ENCODE measurements around the gene TGFBR3. TPM values are rescaled to one million over a fixed set of nuclear protein-coding genes. Genes with fewer than 3 reads are reported as not detected.

The TGFBR3 gene
- total and polyA plus RNA-seq, 2 of the 13 experiments (the other 11 are each of a cell fraction or from before 2014, with no cell fraction given), result 76.5 to 195 TPM

- H3K4me1 ChIP-seq (ENCODE audit: insufficient read depth, low read length), result no peaks in the 10 kb centered on the region
- ChIA-PET CTCF (ENCODE audit: low intra/inter-chr PET ratio, low total read pairs) (no interaction called here), POLR2A (no interaction called here)
- no peaks in the 10 kb centered on the region for H4K20me1 ChIP-seq (ENCODE audit: insufficient read depth, low read length)
- H3K4me2 ChIP-seq (ENCODE audit: low read depth, low read length), result no peak overlapping the region
- H3K4me3 ChIP-seq (replicated peaks in 1 of 3; ENCODE audit: insufficient read depth in 1 of 3, low read depth in 2 of 3, low read length in 3 of 3), result no peak overlapping the region
- DNase-seq (ENCODE audit: low spot score) (no peak), ATAC-seq (no peak), FAIRE-seq (no peak)
- no TSS peak for BruUV-seq (replicated peaks)
- H3K9ac ChIP-seq (ENCODE audit: insufficient read depth, low read depth, low read length), result no peak overlapping the region
- intact Hi-C loops (cut with micrococcal nuclease; ENCODE audit: unreplicated experiment), result no loop called here
- H3K9me3 ChIP-seq (ENCODE audit: low read length), result no peaks in the 10 kb centered on the region
- no peaks in the 10 kb centered on the region for H3K27me3 ChIP-seq (ENCODE audit: control insufficient read depth in 1 of 2, insufficient read depth in 2 of 2, low read length in 2 of 2)
- peaks cover 44 to 97% of the 10 kb centered on the region in 2 experiments for H3K36me3 ChIP-seq (replicated peaks in 1 of 2; ENCODE audit: control insufficient read depth in 1 of 2, insufficient read depth in 2 of 2, low read length in 2 of 2)
- 96% methylated on average over 5 of the region's 5 CpGs for WGBS (ENCODE audit: low lambda C conversion rate)
- no peak overlapping the region for H3K27ac ChIP-seq (ENCODE audit: extremely low read length, insufficient read depth, low read length)
- TF ChIP-seq ZSCAN9 (CRISPR knock-in tag; IDR thresholded peaks at IDR 0.05; ENCODE audit: borderline replicate concordance) (no peak), EED (CRISPR knock-in tag; IDR thresholded peaks at IDR 0.05) (no peak), FOXO1 (CRISPR knock-in tag; IDR thresholded peaks at IDR 0.05) (no peak), TBX2 (CRISPR knock-in tag; IDR thresholded peaks at IDR 0.05; ENCODE audit: borderline replicate concordance) (no peak), RBM22 (optimal IDR thresholded peaks at IDR 0.05; ENCODE audit: low read length) (peak; percentile 59)
- H2AFZ ChIP-seq (ENCODE audit: low read length), result no peak overlapping the region
- H3K79me2 ChIP-seq (ENCODE audit: insufficient read depth, low read length), result no peaks in the 10 kb centered on the region
- in situ Hi-C loops (cut with HindIII; ENCODE audit: extremely low pct_ligation_motif_present, low pct_unique_long_range_greater_than_20kb), result no loop called here
Measured at GRCh38 chr1:91708691-91709090, 177.3 kb downstream of the TGFBR3 start.

GRCh38 chr1:91707890-91708218 lies 178.1 kb downstream of the TGFBR3 start:
- H3K27ac ChIP-seq (ENCODE audit: extremely low read length, insufficient read depth, low read length), result no peak overlapping the region
- H3K27me3 ChIP-seq (ENCODE audit: control insufficient read depth in 1 of 2, insufficient read depth in 2 of 2, low read length in 2 of 2), result no peaks in the 10 kb centered on the region
- no TSS peak for BruUV-seq (replicated peaks)
- no peak for DNase-seq (ENCODE audit: low spot score)
- no peak overlapping the region for H3K4me3 ChIP-seq (replicated peaks in 1 of 3; ENCODE audit: insufficient read depth in 1 of 3, low read depth in 2 of 3, low read length in 3 of 3)
- H3K79me2 ChIP-seq (ENCODE audit: insufficient read depth, low read length), result no peaks in the 10 kb centered on the region
- intact Hi-C loops (cut with micrococcal nuclease; ENCODE audit: unreplicated experiment), result no loop called here
- ChIA-PET CTCF (ENCODE audit: low intra/inter-chr PET ratio, low total read pairs) (no interaction called here), POLR2A (no interaction called here)
- H3K9me3 ChIP-seq (ENCODE audit: low read length), result no peaks in the 10 kb centered on the region
- no peak overlapping the region for H2AFZ ChIP-seq (ENCODE audit: low read length)
- H4K20me1 ChIP-seq (ENCODE audit: insufficient read depth, low read length), result no peaks in the 10 kb centered on the region
- H3K36me3 ChIP-seq (replicated peaks in 1 of 2; ENCODE audit: control insufficient read depth in 1 of 2, insufficient read depth in 2 of 2, low read length in 2 of 2), result peaks cover 42 to 97% of the 10 kb centered on the region in 2 experiments
- TF ChIP-seq PAF1 (CRISPR knock-in tag; IDR thresholded peaks at IDR 0.05), result no peak
- TF ChIP-seq ZFX (CRISPR knock-in tag; IDR thresholded peaks at IDR 0.05; ENCODE audit: low read depth), result no peak
- TF ChIP-seq RBM22 (optimal IDR thresholded peaks at IDR 0.05; ENCODE audit: low read length), result peak; percentile 12
- no peak for ATAC-seq
- in situ Hi-C loops (cut with HindIII; ENCODE audit: extremely low pct_ligation_motif_present, low pct_unique_long_range_greater_than_20kb), result no loop called here
- no peak for FAIRE-seq
- H3K4me2 ChIP-seq (ENCODE audit: low read depth, low read length), result no peak overlapping the region
- no peak overlapping the region for H3K9ac ChIP-seq (ENCODE audit: insufficient read depth, low read depth, low read length)
- WGBS (ENCODE audit: low lambda C conversion rate), result 93% methylated on average over 1 of the region's 1 CpG
- no peaks in the 10 kb centered on the region for H3K4me1 ChIP-seq (ENCODE audit: insufficient read depth, low read length)
